Limb (tissue), 2 donors: ENCODE data around the gene NBEAL1.
A peak's percentile ranks its signal among the peaks of the same experiment; 100 is the strongest.
"Not testable (repeated sequence)": the region's sequence is repeated elsewhere in the genome, so short reads cannot be mapped to it uniquely, and the experiment has no call there.

ENCODE experiments used
- DNase-seq, 2 donors: peaks; one replicate each; pipeline ENCODE4 v3.0.0-alpha.2; 2016; ENCODE audit errors: extremely low spot score in 2 of 2

Gene NBEAL1

DNA sequence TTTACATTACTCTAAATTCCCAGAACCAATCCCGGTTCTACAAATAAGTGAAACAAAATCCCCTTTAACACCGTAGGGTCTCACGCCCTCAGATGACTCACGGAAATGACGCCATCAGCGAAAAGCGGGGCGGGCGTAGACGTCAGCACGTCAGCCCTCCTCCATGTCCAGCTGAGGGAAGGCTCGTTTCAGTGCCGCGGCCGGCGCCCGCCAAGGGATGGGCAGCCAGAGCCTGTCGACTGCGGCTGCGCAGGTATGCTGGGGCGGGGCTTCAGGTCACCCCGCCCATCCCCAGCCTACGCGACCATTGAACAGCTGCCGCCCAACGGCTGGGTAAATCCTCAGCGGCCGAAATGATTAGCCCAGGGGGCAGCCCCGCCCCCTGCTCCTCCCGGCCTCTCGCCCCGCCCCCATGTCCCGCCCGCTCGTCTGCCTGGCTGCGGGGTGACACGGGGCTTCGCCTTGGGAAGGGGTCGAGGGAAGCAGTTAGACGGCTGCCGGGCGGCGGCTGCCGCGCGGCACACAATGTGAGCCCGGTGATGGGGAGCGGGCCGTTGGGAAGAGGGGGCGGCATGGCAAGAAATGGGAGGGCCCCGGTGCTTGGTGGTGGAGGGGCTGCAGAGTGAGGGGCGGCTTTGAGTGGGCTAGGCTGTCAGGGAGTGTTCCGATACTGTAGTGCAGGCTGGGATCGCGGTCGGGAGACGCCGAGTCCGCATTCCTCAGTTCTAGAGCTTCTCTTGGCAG, at the start of gene NBEAL1:
Gene NBEAL1 (plus strand): TSS at position 420 of the 744 bp plus-strand sequence. CDS start 1,510 bp downstream, outside the sequence.
- peak; percentile 99 to 100 for DNase-seq

DNA sequence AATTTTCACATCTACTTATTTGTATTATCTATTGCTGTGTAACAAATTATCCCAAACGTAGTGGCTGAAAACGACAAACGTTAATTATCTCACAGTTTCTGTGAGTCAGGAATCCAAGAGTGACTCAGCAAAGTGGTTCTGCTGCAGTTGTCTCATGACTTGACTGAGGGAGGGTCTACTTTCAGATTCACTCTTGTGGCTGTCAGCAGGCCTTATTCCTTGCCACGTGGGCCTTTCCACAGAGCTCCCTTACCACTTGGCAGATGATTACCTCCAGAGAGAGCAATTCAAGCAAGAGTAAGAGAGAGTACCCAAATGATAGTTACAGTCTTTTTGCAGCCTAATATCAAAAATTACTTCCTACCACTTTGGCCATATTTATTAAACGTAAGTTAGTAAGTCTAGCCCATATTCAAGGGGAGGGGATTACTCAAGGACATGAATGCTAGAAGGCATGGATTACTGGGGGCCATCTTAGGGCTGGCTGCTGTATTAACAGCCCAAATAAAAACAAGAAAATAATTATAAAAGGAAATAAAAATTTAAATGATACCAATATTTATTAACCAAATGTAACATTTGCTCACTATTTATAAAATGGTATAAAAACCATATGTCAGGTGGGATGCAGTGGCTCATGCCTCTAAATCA, 48.7 kb upstream of the NBEAL1 start:
- no peak for DNase-seq

DNA sequence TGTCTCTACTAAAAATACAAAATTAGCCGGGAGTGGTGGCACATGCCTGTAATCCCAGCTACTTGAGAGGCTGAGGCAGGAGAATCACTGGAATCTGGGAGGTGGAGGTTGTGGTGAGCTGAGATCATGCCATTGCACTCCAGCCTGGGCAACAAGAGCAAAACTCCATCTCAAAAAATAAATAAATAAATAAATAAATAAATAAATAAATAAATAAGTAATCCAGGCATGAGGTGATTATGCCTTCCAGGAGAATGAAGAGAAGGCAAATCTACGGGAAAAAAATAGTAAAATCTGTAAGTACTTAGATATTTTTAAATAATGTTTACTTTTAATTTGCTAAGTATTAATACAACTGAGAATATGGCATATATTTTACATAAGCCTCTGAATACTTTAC, 45.3 kb upstream of the NBEAL1 start:
- DNase-seq, result not testable (repeated sequence)

DNA sequence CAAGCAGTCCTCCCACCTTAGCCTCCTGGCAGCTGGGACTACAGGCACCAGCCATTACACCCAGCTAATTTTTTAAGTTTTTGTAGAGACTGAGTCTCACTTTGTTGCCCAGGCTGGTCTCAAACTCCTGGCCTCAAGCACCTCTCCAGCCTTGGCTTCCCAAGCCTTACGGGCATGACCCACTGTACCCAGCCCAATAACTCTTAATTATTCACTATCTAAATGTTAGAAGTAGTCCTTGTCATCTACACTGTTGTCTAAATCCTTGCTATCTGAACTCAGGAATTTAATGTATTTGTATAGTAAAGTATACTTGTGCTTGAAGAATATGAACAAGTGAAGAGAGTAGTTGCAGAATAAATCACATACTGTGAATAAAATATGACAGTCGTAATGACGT, 37.9 kb upstream of the NBEAL1 start:
- no peak for DNase-seq

DNA sequence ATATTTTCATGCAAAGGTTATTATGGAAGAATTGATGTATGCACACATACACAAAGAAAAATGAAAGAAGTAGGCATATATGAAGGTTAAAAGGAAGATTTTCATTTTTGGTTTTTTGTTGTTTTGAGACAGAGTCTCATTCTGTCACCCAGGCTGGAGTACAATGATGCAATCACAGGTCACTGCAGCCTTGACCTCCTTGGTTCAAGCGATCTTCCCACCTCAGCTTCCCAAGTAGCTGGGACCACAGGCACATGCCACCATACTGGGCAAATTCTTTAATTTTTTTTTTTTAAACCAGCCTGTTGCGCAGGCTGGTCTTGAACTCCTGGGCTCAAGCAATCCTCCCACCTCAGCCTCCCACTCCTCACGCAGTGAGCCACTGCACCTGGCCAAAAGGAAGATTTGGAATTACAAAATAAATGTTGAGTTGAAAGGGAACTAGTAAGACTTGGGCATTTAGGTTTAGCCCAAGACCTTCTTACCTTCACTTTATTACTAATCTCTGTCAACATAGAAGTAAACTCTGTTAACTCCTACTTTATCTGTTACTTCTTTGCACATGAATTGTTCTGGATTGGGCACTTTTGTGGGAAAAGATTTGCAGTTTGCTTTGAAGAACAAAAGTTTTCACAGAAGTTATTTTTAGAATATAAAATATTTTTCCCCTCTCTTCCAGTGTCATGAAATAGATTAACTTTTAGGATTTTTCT, 31.7 kb upstream of the NBEAL1 start:
- no peak for DNase-seq

DNA sequence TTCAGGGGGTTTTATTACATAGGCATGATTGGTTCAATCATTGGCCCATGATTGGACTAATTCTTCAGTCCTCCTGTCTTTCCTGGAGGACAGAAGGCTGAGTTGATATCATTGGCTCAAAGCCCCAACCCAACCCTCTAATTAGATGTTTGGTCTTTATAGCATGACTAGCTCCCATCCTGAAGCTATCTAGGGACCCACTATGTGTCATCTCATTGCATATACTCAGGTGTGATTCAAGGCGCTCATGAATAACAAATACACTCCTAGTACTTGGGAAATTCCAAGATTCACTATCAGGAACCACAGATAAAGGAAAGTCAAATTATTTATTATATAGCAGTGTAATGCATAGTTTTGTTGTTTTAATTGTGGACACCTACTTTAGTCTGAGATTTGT, 24.9 kb upstream of the NBEAL1 start:
- no peak for DNase-seq

DNA sequence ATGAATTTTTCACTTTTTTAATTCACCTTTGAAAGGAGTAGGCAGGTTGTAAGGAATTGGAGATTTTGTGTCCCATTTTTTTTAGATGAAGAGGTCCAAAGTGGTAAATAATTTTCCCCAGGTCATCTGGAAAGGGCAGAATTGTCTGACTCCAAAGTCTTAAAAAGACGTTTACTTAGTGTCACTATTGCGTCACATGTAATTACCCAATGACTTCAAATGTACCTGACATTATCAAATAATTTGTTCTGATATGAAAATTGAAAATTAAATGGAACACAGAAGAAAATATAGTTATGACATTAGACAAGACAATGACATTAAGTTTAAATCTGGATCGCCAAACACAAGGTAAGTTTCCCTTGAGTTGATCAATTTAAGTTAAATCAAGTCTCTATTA, 24.2 kb upstream of the NBEAL1 start:
- no peak for DNase-seq

DNA sequence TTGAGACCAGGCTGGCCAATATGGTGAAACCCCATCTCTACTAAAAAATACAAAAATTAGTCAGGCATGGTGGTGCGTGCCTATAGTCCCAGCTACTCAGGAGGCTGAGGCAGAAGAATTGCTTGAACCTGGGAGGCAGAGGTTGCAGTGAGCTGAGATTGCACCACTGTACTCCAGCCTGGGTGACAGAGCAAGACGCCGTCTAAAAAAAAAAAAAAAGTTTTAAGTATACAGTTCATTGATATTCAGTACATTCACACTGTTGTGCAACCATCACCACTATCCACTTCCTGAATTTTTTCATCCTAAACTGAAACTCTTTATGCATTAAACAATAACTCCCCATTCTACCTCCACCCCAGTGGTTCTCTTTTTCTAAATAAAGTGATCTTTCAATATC, 17.6 kb upstream of the NBEAL1 start:
- DNase-seq, result not testable (repeated sequence)

DNA sequence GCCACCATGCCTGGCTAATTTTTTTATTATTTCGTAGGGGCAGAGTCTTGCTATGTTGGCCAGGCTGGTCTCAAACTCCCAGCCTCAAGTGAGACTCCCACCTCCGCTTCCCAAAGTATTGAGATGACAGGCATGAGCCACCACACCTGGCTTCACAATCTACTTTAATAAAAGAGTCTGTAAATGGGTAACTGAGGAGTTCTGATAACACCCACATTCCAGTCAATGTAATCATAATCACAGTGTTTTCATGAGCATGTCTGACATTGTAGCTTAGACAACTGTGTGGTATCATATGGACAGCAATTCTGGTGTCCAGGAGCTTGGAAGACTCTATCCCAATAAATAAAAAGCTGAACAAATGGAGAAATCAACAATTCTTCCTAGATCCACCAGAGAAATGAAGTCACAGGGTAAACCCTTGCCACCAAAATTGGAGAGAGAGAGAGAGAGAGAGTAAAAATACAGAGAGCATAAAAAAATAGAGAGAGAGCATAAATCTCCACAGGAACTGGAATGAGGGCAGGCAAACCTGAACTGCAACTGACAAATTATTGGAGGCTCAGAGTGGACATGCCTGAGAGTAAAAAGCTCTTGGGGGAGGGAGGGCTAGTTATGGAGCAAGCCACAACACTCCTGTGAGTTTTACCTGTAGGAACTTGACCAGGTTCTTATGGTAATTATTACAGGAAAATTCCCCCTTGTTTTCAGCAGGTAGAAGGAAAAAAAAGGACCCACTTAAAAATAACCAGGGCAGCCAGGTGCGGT, 12.4 kb upstream of the NBEAL1 start:
- no peak for DNase-seq

DNA sequence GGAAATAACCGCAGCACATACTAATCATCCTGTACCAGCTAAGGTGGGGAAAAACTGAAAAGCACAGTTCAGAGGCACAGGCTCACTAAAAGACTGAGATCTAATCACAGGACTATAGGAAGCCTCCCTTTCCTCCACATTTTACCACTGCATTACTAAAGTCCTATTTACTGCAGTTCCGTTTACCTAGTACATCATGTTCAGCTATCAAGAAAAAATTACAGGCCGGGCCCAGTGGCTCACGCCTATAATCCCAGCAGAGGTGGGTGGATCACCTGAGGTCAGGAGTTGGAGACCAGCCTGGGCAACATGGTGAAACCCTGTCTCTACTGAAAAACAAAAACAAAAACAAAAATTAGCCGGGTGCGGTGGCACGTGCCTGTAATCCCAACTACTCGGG, 11.0 kb upstream of the NBEAL1 start:
- DNase-seq, result no peak

DNA sequence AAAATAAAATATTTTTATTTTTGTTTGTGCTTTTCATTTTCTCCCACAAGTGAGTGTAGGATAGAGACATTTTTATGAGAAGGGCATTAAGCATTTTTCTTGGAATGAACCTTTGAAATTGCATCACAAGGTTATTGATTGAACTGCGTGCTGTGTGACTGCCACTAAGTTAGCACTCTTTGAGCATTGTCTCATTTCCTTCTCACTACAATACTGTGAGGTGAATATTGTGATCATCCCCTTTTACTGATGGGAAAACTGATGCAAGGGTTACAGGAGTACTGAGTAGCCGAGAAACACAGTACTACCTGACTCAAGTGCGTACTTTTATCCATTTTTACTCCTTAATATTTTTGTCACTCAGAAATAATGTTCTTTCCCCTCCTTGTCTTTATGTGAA, 2.0 kb downstream of the NBEAL1 start:
- DNase-seq, result no peak

DNA sequence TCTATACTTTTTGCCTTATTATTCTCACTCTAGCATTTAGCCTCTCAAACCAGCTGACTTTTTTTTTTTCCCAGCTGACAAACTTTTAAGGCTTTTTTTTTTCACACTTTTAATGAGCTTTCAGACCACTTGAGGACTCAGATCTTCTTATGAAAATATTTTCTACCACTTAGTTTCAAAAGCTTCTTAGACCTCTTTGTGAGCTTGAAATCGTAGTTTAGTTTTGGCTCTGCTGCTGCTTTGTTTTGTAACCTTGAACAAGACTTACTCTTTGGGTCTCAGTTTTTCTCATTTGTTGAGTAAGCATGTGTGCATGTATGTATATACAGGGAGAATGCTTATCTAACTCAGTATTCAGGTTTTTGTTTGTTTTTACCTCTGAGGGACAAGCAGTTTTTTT, 3.5 kb downstream of the NBEAL1 start:
- DNase-seq, result no peak

DNA sequence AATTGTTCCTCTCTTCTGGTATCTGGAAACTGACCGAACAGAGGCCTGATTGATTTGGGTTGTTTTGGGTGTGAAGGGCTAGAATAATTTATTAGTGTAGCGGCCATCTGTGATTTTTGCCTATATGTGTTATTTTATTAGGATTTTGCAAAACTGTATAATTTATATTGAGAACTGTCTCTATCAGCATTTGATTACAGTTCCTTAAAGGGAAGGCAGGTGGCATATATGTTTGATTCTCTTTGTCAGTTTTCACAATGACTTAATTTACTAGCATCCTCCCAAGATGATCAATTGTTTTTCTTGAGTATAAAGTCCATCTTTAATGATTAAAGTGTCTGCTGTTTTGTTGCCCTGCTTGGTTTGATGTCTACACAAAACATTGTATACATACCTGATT, 4.5 kb downstream of the NBEAL1 start:
- no peak for DNase-seq

DNA sequence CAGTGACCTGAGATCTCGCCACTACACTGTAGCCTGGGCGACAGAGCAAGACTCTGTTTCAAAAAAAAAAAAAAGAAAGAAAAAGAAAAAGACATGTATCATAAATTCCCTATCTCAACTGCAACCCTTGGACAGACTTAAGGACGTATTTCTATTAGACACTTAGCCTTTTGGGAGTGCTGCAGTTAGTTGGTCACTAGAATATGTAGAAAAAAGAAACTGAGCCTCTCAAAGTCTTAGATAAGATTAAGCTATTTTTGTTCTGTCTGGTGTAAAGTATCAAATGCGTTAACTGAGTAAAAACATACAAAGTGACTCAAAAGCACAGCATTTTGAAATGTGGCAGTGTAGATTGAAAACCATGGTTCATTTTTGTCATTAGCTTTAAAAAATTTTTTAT, 7.3 kb downstream of the NBEAL1 start:
- DNase-seq, result no peak

DNA sequence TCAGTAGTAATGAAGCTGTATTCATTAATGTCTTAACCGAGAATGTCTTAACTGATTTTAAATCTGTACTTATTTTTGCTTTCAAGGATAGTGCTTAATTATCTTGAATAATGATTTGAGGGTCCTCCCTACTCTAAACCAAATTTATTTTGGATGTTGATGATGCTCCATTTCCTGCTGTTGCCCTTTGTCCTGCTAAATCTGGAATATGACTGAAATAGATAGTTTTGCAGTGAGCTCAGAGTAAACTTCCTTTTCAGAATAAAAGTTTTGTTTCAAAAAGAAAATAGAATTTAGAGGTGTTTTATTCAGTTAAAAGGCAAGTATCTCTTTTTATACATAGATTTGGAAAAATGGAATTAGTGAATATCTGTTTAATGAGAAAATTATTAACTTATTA, 8.1 kb downstream of the NBEAL1 start:
- no peak for DNase-seq

DNA sequence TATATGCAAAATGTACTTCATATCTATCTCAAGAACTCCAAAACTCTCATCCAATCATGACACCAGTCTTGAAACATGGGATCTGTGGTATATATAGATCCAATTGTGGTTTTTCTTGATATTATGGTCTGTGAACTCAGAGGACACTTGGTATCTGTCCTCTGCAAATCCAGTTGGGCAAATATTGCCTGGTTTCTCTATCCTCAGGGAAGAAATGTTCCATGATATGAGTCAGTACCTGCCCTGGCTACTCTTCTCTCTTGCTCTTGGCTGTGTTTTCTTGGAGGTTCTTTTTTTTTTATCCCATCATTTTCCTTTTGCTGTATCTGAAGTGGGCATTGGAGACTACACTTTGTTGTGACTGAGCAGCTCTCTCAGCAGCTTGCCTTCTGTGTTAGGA, 10.9 kb downstream of the NBEAL1 start:
- DNase-seq, result no peak

DNA sequence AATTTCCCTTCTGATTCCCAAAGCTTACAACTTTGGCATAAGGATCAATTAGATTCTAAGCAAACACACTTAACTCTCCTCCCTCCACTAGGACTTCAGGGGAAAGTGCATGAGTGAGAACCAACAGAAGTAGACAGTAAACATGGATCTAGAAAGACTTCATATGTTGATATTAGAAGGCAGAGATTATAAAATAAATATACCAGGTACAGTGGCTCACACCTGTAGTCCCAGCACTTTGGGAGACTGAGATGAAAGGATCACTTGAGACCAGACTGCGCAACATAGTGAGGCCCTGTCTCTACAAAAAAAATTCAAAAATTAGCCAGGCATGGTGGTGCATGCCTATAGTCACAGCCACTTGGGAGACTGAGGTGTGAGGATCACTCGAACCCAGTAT, 15.9 kb downstream of the NBEAL1 start:
- no peak for DNase-seq

DNA sequence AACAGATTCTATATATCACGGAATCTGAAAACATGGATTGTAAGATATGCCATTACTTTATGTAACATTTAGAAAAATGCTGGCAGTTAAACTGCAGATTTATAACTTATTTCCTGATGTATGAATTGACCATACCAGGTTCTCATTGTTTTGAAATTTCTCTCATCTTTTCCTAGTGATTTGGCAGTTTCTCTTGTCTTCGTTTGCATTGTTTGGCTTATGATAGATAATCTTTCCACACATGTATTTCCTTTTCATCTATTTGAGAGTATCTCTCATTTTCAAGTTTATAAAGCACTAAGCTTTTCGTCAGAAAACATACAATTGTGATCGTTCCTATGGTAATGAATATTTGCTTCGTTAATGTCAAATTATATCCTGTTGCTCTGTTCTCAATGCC, 16.3 kb downstream of the NBEAL1 start:
- no peak for DNase-seq

DNA sequence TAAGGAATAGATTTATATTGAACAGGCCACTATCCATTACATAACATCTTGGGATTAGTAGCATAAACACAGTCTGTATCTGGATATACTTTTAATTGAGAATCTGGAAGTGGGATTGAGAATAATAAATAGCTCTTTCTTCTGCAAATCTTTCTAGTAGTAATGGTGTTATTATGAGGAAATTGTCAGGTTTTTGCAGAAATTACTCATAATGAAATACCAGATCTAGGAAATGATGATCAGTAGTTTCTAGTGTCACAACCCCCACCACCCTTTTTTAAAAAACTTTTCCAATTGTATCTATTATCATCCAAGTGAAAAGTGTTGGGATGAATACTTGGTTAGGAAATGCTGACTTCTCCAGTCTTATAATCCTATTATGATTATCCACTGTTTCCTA, 18.7 kb downstream of the NBEAL1 start:
- DNase-seq, result no peak

DNA sequence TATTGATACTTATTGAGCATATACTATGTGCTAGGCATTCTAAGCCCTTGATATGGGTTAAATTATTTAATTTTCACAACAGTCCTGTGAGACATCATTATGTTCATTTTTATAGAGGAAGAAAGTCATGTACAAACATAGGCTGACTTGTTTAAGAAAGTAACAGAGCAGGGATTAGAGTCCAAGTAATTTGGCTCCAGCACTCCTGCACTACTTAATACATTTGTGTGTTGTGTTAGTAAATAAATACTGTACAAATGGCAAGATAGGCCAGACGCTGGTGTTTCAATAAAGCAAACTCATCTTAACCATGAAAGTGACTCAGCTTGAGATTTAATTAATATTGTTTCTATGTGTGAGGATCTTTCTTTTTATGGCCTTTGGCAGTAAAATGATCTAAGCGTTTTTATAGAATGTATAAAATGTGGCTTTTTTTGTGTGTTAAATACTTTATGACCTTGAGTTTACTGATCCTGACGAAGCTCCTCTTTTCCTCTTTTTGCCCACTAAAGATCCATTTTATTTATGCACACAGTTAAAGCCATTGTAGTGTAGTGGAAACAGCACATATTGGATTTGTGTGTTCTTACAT, 21.3 kb downstream of the NBEAL1 start:
- no peak for DNase-seq

DNA sequence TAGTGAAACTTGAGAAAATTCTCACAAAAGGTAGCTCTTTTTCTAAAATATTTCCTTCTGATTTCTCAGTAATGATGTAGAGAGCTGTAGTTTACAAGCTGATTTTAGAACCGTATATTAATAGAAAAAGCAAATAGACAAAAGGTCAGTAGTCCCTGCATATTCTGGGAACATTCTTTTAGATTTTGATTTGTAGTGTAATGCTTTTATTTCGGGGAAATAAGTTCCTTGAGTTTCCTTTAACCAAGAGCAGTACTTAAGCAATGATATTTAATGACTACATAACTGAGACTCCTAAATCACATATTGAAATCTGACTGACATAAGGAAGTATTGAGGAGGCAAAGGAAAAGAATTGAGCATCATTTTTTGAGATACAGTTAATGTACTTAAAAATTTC, 22.4 kb downstream of the NBEAL1 start:
- no peak for DNase-seq

DNA sequence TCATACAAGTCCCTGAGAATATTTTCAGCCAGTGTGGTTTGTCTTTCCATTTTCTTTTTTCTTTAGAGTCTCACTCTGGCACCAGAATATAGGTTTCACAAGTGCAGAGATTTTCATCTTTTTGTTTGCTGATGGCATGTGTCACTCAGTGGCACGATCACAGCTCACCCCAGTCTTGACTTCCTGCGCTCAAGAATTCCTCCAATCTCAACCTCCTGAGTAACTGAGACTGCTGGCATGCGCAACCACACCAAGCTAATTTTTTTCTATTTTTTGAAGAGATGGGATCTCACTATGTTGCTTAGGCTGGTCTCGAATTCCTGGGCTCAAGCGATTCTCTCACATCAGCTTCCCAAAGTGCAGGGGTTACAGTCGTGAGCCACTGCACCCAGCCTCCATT, 23.9 kb downstream of the NBEAL1 start:
- DNase-seq, result no peak
